ENCODE results near the gene ZDBF2.

DNA sequence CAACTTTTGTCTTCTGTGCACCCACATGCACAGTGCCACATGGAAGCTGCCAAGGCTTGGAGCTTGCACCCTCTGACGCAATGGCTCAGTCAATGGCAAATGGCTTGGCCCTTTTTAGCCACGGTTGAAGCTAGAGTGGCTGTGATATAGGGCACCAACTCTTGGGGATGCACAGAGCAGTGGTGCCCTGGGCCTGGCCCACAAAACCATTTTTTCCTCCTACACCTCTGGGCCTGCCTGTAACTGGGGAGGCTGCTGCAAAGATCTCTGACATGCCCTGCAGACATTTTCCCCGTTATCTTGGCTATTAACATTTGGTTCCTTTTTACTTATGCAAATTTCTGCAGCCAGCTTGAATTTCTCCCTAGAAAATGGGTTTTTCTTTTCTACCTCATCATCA is 74.9 kb downstream of the ZDBF2 start:
- TF ChIP-seq, protein P1, sequence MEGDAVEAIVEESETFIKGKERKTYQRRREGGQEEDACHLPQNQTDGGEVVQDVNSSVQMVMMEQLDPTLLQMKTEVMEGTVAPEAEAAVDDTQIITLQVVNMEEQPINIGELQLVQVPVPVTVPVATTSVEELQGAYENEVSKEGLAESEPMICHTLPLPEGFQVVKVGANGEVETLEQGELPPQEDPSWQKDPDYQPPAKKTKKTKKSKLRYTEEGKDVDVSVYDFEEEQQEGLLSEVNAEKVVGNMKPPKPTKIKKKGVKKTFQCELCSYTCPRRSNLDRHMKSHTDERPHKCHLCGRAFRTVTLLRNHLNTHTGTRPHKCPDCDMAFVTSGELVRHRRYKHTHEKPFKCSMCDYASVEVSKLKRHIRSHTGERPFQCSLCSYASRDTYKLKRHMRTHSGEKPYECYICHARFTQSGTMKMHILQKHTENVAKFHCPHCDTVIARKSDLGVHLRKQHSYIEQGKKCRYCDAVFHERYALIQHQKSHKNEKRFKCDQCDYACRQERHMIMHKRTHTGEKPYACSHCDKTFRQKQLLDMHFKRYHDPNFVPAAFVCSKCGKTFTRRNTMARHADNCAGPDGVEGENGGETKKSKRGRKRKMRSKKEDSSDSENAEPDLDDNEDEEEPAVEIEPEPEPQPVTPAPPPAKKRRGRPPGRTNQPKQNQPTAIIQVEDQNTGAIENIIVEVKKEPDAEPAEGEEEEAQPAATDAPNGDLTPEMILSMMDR (optimal IDR thresholded peaks at IDR 0.05 in 1 of 3, IDR thresholded peaks at IDR 0.05 in 1 of 3, conservative IDR thresholded peaks at IDR 0.05 in 1 of 3; ENCODE audit: extremely low read depth in 1 of 3, insufficient read depth in 2 of 3, low read length in 3 of 3), result no peak
- no peak for TF ChIP-seq EZH2 (IDR thresholded peaks at IDR 0.05; ENCODE audit: low read length)

Data from keratinocyte (primary cell).